WTC11 (cell line): ENCODE measurements around the gene YES1. TPM values are rescaled to one million over a fixed set of nuclear protein-coding genes. Genes with fewer than 3 reads are reported as not detected.
A peak's percentile ranks its signal among the peaks of the same experiment; 100 is the strongest.

Source experiments
- ATAC-seq: fragments of 200-7000 bp; cut with Tn5 transposase; 2 replicates; pipeline ENCODE4 v1.10.0; 2021; ENCODE audit warnings: mild to moderate bottlenecking, moderate library complexity
- CTCF ChIA-PET: fragments of 300-600 bp; sonication (Branson Sonifier 250); formaldehyde crosslinking; loops from one replicate; lab custom pipeline; 2021; ENCODE audit warnings: antibody characterized with exemption; lab: Charles Lee
- POLR2A ChIA-PET: fragments of 350-600 bp; sonication (Branson Sonifier 250); formaldehyde crosslinking; loops from one replicate; lab custom pipeline; 2021; ENCODE audit warnings: antibody characterized with exemption; lab: Charles Lee
- DNase-seq: peaks from one replicate; pipeline ENCODE4 v3.0.0; 2021; ENCODE audit warnings: low spot score
- H3K27ac Mint-ChIP-seq: 2 replicates; pipeline ENCODE4 v1.8.0; 2021; ENCODE audit warnings: mixed read lengths
- H3K27me3 Mint-ChIP-seq: 2 replicates; pipeline ENCODE4 v1.8.0; 2021; ENCODE audit warnings: low read depth, mild to moderate bottlenecking, moderate library complexity, mixed read lengths
- H3K36me3 Mint-ChIP-seq: 2 replicates; pipeline ENCODE4 v1.8.0; 2021; ENCODE audit warnings: mixed read lengths
- H3K4me1 Mint-ChIP-seq: 2 replicates; pipeline ENCODE4 v1.8.0; 2022; ENCODE audit warnings: mixed read lengths
- H3K4me3 Mint-ChIP-seq: 2 replicates; pipeline ENCODE4 v1.8.0; 2021; ENCODE audit warnings: mild to moderate bottlenecking, moderate library complexity, mixed read lengths
- H3K9me3 Mint-ChIP-seq: 2 replicates; pipeline ENCODE4 v1.8.0; 2021; ENCODE audit warnings: mixed read lengths
- AFF4 ChIP-seq: sonication (generic); formaldehyde crosslinking; IDR thresholded peaks from 2 replicates; pipeline ENCODE4 v1.8.1; 2023; ENCODE audit warnings: mild to moderate bottlenecking, missing genetic modification reagents, borderline replicate concordance
- ATF3 ChIP-seq: sonication (generic); formaldehyde crosslinking; conservative IDR thresholded peaks from 2 replicates; pipeline ENCODE4 v1.8.1; 2022; ENCODE audit warnings: mild to moderate bottlenecking, missing genetic modification reagents
- E2F1 ChIP-seq: sonication (generic); formaldehyde crosslinking; IDR thresholded peaks from 2 replicates; pipeline ENCODE4 v1.8.0; 2022; ENCODE audit warnings: mild to moderate bottlenecking, missing genetic modification reagents
- E2F5 ChIP-seq: sonication (generic); formaldehyde crosslinking; IDR thresholded peaks from 2 replicates; pipeline ENCODE4 v1.8.1; 2022; ENCODE audit warnings: mild to moderate bottlenecking, moderate library complexity, missing genetic modification reagents
- ESRRA ChIP-seq: sonication (generic); formaldehyde crosslinking; IDR thresholded peaks from 2 replicates; pipeline ENCODE4 v1.8.1; 2022; ENCODE audit warnings: mild to moderate bottlenecking, missing genetic modification reagents, borderline replicate concordance
- ETV6 ChIP-seq: sonication (generic); formaldehyde crosslinking; IDR thresholded peaks from 2 replicates; pipeline ENCODE4 v1.8.1; 2022; ENCODE audit warnings: mild to moderate bottlenecking, missing genetic modification reagents
- FOXJ3 ChIP-seq: sonication (generic); formaldehyde crosslinking; IDR thresholded peaks from 2 replicates; pipeline ENCODE4 v1.9.0; 2021; ENCODE audit warnings: missing genetic modification reagents, mild to moderate bottlenecking, borderline replicate concordance
- FOXP4 ChIP-seq: sonication (generic); formaldehyde crosslinking; IDR thresholded peaks from 2 replicates; pipeline ENCODE4 v1.8.0; 2022; ENCODE audit warnings: mild to moderate bottlenecking, missing genetic modification reagents
- GRHL2 ChIP-seq: fragments of 250-450 bp; sonication (Bioruptor Pico); IDR thresholded peaks from 2 replicates; pipeline ENCODE4 v1.8.0; 2022; ENCODE audit warnings: mild to moderate bottlenecking, moderate library complexity; ENCODE audit not compliant: insufficient replicate concordance, severe bottlenecking
- HMGA2 ChIP-seq: fragments of 250-450 bp; sonication (Bioruptor Pico); IDR thresholded peaks from 2 replicates; pipeline ENCODE4 v1.4.0; 2021; ENCODE audit warnings: mild to moderate bottlenecking, moderate library complexity
- HMGXB4 ChIP-seq: sonication (generic); formaldehyde crosslinking; IDR thresholded peaks from 2 replicates; pipeline ENCODE4 v1.8.1; 2023; ENCODE audit warnings: mild to moderate bottlenecking, moderate library complexity, missing genetic modification reagents
- MAX ChIP-seq: sonication (generic); formaldehyde crosslinking; IDR thresholded peaks from 2 replicates; pipeline ENCODE4 v1.8.0; 2022; ENCODE audit warnings: mild to moderate bottlenecking, missing genetic modification reagents
- MXD4 ChIP-seq: fragments of 250-450 bp; sonication (Bioruptor Pico); IDR thresholded peaks from 2 replicates; pipeline ENCODE4 v1.8.0; 2021; ENCODE audit warnings: mild to moderate bottlenecking, moderate library complexity, borderline replicate concordance
- MYBL2 ChIP-seq: sonication (generic); formaldehyde crosslinking; IDR thresholded peaks from 2 replicates; pipeline ENCODE4 v1.8.1; 2023; ENCODE audit warnings: mild to moderate bottlenecking, moderate library complexity, missing genetic modification reagents
- NFE2L1 ChIP-seq: sonication (generic); formaldehyde crosslinking; IDR thresholded peaks from 2 replicates; pipeline ENCODE4 v1.8.1; 2023; ENCODE audit warnings: missing genetic modification reagents
- OVOL2 ChIP-seq: fragments of 250-450 bp; sonication (Bioruptor Pico); IDR thresholded peaks from 2 replicates; pipeline ENCODE4 v1.9.0; 2021; ENCODE audit warnings: mild to moderate bottlenecking, borderline replicate concordance
- SMAD4 ChIP-seq: sonication (generic); formaldehyde crosslinking; IDR thresholded peaks from 2 replicates; pipeline ENCODE4 v1.8.0; 2022; ENCODE audit warnings: mild to moderate bottlenecking, missing genetic modification reagents
- SP1 ChIP-seq: sonication (generic); formaldehyde crosslinking; conservative IDR thresholded peaks from 2 replicates; pipeline ENCODE4 v1.8.1; 2022; ENCODE audit warnings: missing genetic modification reagents
- TCF7 ChIP-seq: sonication (generic); formaldehyde crosslinking; IDR thresholded peaks from 2 replicates; pipeline ENCODE4 v1.8.0; 2022; ENCODE audit warnings: mild to moderate bottlenecking, low read depth, missing genetic modification reagents, moderate library complexity
- ZBTB43 ChIP-seq: sonication (generic); formaldehyde crosslinking; IDR thresholded peaks from 2 replicates; pipeline ENCODE4 v1.8.1; 2023; ENCODE audit warnings: mild to moderate bottlenecking, missing genetic modification reagents
- ZNF317 ChIP-seq: sonication (generic); formaldehyde crosslinking; IDR thresholded peaks from 2 replicates; pipeline ENCODE4 v1.8.1; 2023; ENCODE audit warnings: low read depth, mild to moderate bottlenecking, moderate library complexity, missing genetic modification reagents, borderline replicate concordance
- total RNA-seq: library from RNA; stranded (reverse); gene quantifications from 3 replicates; pipeline ENCODE4 v1.2.3, GENCODE V29; 2021

The YES1 gene
- total RNA-seq, 1 experiment from 2014 or later: 113 TPM

- peak; percentile 66; the same call in 1 of the 2 replicates for TF ChIP-seq FOXP4 (CRISPR knock-in tag)
- no peak for TF ChIP-seq ZNF317 (CRISPR knock-in tag)
- no peak for TF ChIP-seq GRHL2 (CRISPR knock-in tag)
- peak; percentile 95 for TF ChIP-seq HMGXB4 (CRISPR knock-in tag)
- 0 out of 2 replicates have a peak, but pooled peaks have one; percentile 7 for TF ChIP-seq ETV6 (CRISPR knock-in tag)
- TF ChIP-seq TCF7: no peak
- no peak for TF ChIP-seq HMGA2 (CRISPR knock-in tag)
- peak; percentile 37; the same call in 1 of the 2 replicates for TF ChIP-seq MYBL2
- peak; percentile 95 for TF ChIP-seq SMAD4 (CRISPR knock-in tag)
- TF ChIP-seq OVOL2: no peak
- TF ChIP-seq ESRRA (CRISPR knock-in tag): peak; percentile 77; the same call in 1 of the 2 replicates
- TF ChIP-seq E2F1 (CRISPR knock-in tag): no peak
These were observed 99.5 kb downstream of the YES1 start, which contains the start of gene ENOSF1 (continued) for GRCh38 chr18:712401-713134.

GRCh38 chr18:711657-712400, 100.2 kb downstream of the YES1 start:
- no peaks in the 10 kb centered on the region; the same call in 1 of the 2 replicates for H3K27me3 Mint-ChIP-seq
- CTCF ChIA-PET: interaction anchor here (0.7 to 1.8 kb wide), 28 partner anchors 9 to 270 kb away, joined by 3 to 50 read pairs (median 6); partner anchors contain the start of gene TYMS
- POLR2A ChIA-PET: interaction anchor here (1.0 to 2.0 kb wide), 4 partner anchors 25 to 120 kb away, joined by 3 to 10 read pairs (median 4); partner anchors contain the start of gene TYMS
- no peak overlapping the region for H3K27ac Mint-ChIP-seq
- H3K4me3 Mint-ChIP-seq: peak overlapping the region; percentile 63
- peaks cover 8% of the 10 kb centered on the region for H3K4me1 Mint-ChIP-seq
- no peaks in the 10 kb centered on the region for H3K9me3 Mint-ChIP-seq
- ATAC-seq: no peak
- H3K36me3 Mint-ChIP-seq: peaks cover 8% of the 10 kb centered on the region
- DNase-seq: peak; percentile 37
- TF ChIP-seq MXD4 (CRISPR knock-in tag) (no peak), NFE2L1 (no peak), ATF3 (no peak), SP1 (CRISPR knock-in tag) (no peak), E2F5 (no peak), MAX (CRISPR knock-in tag) (0 out of 2 replicates have a peak, but pooled peaks have one; percentile 42), ZBTB43 (CRISPR knock-in tag) (no peak), FOXJ3 (CRISPR knock-in tag) (no peak), AFF4 (CRISPR knock-in tag) (no peak)
